Thoracic aorta (tissue), 2 donors: ENCODE results near the gene GSG1L. TPM values are rescaled to one million over a fixed set of nuclear protein-coding genes. Genes with fewer than 3 reads are reported as not detected.

Experiments
- ATAC-seq: fragments of 150-250 bp; one replicate; pipeline ENCODE4 v1.8.0; 2017; ENCODE audit warnings: low read depth; ENCODE audit not compliant: insufficient number of reproducible peaks, low FRiP score
- DNase-seq: peaks from one replicate; pipeline ENCODE4 v3.0.0-alpha.2; 2020; ENCODE audit warnings: low spot score
- H3K27ac ChIP-seq, 2 donors: fragments of 200-600 bp; sonication (generic); 1 replicate in 1 of 2; 2 replicates in 1 of 2; pipeline ENCODE4 v1.5.1; 2016; ENCODE audit warnings: mild to moderate bottlenecking in 2 of 2, moderate library complexity in 2 of 2
- H3K27me3 ChIP-seq: fragments of 200-600 bp; sonication (generic); replicated peaks from 2 replicates; pipeline ENCODE4 v1.6.0; 2016; ENCODE audit warnings: mild to moderate bottlenecking; ENCODE audit not compliant: insufficient read depth
- H3K36me3 ChIP-seq: fragments of 200-600 bp; sonication (generic); one replicate; pipeline ENCODE4 v1.5.1; 2016
- H3K4me1 ChIP-seq, 2 donors: fragments of 200-600 bp; sonication (generic); 1 replicate in 1 of 2; 2 replicates in 1 of 2; pipeline versions ENCODE4 v1.5.1 to v1.6.0; 2016; ENCODE audit warnings: low read depth in 2 of 2, mild to moderate bottlenecking in 1 of 2; ENCODE audit not compliant: control insufficient read depth in 1 of 2
- H3K4me3 ChIP-seq: fragments of 200-600 bp; sonication (generic); 2 replicates; pipeline ENCODE4 v1.5.1; 2016; ENCODE audit warnings: mild to moderate bottlenecking
- H3K9me3 ChIP-seq: fragments of 200-600 bp; sonication (generic); 2 replicates; pipeline ENCODE4 v1.5.1; 2016
- total RNA-seq, 2 donors: library from RNA; depleted of rRNA; stranded (reverse); fragments of >200 nt; gene quantifications; one replicate each; pipeline versions ENCODE4 v1.1.0 to v1.2.3, GENCODE V29; 2016
- TF ChIP-seq, protein P1 (sequence below): fragments of 200-600 bp; sonication (generic); IDR thresholded peaks from one replicate; pipeline ENCODE4 v1.5.1; 2019; ENCODE audit warnings: antibody characterized with exemption

The GSG1L gene
- total RNA-seq, 2 donors from 2014 or later, result 5.3 to 5.9 TPM

DNA sequence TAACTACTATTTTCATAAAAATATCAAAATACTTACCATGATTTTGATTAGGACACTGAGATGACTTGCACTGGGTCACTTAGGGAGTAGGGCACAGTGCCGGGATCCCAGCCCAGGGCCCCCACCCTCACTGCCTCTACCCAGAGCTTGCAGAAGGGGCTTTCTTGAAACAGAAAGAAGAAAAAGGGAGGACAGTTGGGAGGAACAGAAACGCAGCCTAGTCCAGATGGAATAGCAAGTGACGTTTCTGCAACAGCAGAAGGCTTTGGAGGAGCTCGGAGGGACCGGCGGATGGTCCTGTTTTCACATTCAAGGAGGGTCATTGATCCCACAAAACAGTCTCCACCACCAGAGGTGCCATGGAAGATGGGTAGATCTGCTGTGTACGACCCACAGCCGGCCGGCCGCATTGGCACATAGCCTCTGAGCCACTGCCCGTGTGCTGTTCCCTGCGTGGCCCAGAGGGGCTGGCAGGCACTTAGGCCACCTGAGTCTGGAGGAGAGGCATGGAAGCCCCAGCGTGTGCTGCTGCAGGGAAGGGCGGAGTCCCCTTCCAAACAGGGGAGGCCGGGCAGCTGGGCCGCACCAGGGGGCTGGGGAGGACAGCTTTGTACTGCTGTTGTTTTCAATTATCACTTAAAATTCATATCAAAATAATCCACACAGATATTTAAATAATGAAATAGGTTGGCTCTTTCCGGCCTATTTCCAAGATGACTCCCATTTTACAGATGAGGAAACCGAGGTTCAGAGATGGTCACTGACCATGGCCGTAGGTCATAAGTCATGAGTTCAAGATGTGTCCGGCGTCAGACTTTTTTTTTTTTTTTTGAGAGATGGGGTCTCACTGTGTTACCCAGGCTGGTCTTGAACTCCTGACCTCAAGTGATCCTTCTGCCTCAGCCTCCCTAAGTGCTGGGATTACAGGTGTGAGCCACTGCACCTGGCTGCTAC is 22.9 kb upstream of the GSG1L start:
- Histone ChIP-seq H3K36me3 (no peaks in the 10 kb centered on the region), H3K4me3 (no peak overlapping the region), H3K4me1 (no peaks in the 10 kb centered on the region), H3K27me3 (no peaks in the 10 kb centered on the region), H3K27ac (no peak overlapping the region), H3K9me3 (no peaks in the 10 kb centered on the region)
- DNase-seq, result no peak
- TF ChIP-seq, protein P1, sequence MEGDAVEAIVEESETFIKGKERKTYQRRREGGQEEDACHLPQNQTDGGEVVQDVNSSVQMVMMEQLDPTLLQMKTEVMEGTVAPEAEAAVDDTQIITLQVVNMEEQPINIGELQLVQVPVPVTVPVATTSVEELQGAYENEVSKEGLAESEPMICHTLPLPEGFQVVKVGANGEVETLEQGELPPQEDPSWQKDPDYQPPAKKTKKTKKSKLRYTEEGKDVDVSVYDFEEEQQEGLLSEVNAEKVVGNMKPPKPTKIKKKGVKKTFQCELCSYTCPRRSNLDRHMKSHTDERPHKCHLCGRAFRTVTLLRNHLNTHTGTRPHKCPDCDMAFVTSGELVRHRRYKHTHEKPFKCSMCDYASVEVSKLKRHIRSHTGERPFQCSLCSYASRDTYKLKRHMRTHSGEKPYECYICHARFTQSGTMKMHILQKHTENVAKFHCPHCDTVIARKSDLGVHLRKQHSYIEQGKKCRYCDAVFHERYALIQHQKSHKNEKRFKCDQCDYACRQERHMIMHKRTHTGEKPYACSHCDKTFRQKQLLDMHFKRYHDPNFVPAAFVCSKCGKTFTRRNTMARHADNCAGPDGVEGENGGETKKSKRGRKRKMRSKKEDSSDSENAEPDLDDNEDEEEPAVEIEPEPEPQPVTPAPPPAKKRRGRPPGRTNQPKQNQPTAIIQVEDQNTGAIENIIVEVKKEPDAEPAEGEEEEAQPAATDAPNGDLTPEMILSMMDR, result no peak
- ATAC-seq, result no peak

DNA sequence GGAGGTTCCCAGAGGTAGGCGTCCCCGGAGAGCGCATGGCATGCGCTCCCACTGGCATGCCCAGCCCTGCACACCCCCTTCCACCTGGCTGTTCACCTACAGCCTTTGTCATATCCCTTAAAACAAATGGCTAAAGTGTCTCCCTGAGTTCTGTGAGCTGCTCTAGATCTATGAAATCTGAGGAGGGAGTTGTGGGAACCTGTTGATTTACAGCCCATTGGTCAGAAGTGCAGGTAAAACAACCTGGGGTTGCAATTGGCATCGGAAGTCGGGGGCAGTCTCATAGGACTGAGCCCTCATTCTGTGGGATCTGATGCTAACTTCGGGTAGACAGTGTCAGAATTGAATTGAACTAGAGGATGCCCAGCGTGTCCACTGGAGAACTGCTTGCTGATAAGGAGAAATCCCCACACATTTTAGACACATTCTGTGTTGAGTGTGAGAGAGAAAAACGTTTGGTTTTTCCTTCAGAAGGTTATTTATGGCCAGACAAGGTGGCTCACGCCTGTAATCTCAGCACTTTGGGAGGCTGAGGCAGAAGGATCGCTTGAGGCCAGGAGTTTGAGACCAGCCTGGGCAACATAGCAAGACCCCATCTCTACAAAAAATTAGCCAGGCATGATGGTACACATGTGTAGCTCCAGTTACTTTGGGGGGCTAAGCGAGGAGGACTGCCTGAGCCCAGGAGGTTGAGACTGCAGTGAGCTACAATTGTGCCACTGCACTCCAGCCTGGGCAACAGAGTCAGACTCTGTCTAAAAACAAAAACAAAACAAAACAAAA is 22.1 kb upstream of the GSG1L start:
- Histone ChIP-seq H3K4me3 (no peak overlapping the region), H3K27me3 (no peaks in the 10 kb centered on the region), H3K9me3 (no peaks in the 10 kb centered on the region), H3K36me3 (no peaks in the 10 kb centered on the region), H3K4me1 (no peaks in the 10 kb centered on the region), H3K27ac (no peak overlapping the region)
- TF ChIP-seq, protein P1, result no peak
- DNase-seq (no peak), ATAC-seq (no peak)

DNA sequence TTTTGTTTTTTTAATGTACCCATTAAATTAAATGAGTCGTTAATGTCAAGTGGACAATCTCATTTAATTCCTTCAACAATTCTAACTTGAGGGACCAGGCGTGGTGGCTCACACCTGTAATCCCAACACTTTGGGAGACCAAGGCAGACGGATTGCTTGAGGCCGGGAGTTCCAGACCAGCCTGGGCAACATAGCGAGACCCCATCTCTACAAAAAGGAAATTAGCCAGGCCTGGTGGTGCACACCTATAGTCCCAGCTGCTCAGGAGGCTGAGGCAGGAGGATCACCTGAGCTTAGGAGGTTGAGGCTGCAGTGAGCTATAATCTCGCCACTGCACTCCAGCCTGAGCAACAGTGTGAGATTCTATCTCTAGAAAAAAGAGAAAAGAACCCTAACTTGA is 20.7 kb upstream of the GSG1L start:
- H3K9me3 ChIP-seq, result no peaks in the 10 kb centered on the region
- no peak for DNase-seq
- H3K4me1 ChIP-seq, result no peaks in the 10 kb centered on the region
- no peaks in the 10 kb centered on the region for H3K27me3 ChIP-seq
- H3K4me3 ChIP-seq, result no peak overlapping the region
- no peak overlapping the region for H3K27ac ChIP-seq
- no peaks in the 10 kb centered on the region for H3K36me3 ChIP-seq
- ATAC-seq, result no peak
- TF ChIP-seq, protein P1, result no peak

DNA sequence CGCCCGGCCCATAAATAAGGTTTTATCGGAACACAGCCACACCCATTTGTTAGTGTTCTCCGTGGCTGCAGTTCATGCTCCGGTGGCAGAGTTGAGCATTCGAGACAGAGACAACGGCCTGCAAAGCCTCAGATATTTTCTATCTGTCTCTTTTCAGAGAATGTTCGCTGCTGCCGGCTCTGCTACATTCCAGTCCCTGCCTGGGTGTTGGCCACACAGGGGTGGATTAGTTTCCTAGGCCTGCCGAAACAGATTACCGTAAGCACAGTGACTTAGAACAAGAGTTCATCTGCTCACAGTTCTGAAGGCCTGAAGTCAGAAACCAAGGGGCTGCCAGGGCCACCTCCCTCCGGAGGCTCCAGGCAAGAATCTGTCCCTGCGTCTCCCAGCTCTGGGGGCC is 19.1 kb upstream of the GSG1L start:
- ATAC-seq (no peak), DNase-seq (no peak)
- Histone ChIP-seq H3K27ac (no peak overlapping the region), H3K9me3 (no peaks in the 10 kb centered on the region), H3K27me3 (no peaks in the 10 kb centered on the region), H3K36me3 (no peaks in the 10 kb centered on the region), H3K4me3 (no peak overlapping the region), H3K4me1 (no peaks in the 10 kb centered on the region)
- TF ChIP-seq, protein P1, result no peak

DNA sequence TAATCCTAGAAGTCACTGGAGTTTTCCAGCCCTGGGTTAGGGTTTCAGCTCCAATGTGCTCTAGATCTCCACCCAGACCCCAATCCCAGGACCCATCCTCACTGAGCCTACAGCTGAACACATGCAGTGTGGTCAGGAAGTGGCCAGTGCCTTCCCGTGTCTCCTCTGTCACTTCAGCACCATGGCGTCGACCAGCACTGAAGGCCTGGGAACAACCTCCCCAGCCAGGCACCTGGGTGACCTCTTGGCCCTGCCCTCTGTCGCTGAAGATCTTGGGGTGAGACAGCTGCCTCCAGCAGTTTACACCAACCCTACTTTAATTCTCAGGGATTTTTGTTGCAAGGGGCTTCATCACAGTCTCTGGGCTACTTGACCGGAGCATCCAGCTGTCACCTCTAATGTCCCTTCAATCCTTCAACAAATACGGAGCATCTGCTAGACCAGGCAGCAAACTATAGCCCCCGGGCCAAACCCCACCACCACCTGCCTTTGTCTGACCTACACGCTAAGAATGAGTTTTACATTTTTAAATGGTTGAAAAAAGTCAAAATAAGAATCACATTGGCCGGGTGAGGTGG is 18.0 kb upstream of the GSG1L start:
- TF ChIP-seq, protein P1, result no peak
- ATAC-seq, result no peak
- Histone ChIP-seq H3K36me3 (no peaks in the 10 kb centered on the region), H3K9me3 (no peaks in the 10 kb centered on the region), H3K27ac (no peak overlapping the region), H3K4me1 (no peaks in the 10 kb centered on the region), H3K27me3 (no peaks in the 10 kb centered on the region), H3K4me3 (no peak overlapping the region)
- DNase-seq, result no peak
